Stimulated activated CD8-positive, alpha-beta memory T cell treated with anti-CD3 and anti-CD28 coated beads, Interleukin-2, amount 100 ng/mL, for 48 hours (primary cell): Measurements from ENCODE around the gene ROS1.

ENCODE experiments used
- DNase-seq, 2 donors: peaks; one replicate each; pipeline ENCODE4 v3.0.0-alpha.2; 2020; ENCODE audit warnings: low read depth in 2 of 2

Gene ROS1

DNA sequence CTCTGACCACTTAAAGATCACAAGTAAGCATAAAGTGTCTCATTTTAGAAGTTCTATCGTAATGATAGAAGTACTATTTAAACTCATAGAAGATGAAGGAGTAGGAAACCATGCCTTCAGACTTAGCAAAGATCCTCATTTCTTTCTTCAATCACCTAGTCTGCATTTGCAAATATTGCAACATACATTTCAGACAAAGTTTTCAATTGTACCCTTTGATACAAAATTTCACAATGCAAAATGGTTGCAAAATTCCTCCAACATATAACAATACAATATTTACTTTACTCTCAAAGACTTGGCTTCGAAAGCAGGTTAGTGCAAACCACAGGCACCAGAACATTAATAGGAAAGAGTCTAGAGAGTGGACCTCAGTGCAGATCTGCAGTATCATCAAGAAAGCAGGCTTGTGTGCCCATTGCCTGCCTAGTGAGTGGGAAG is 16.1 kb upstream of the ROS1 start:
- no peak for DNase-seq

DNA sequence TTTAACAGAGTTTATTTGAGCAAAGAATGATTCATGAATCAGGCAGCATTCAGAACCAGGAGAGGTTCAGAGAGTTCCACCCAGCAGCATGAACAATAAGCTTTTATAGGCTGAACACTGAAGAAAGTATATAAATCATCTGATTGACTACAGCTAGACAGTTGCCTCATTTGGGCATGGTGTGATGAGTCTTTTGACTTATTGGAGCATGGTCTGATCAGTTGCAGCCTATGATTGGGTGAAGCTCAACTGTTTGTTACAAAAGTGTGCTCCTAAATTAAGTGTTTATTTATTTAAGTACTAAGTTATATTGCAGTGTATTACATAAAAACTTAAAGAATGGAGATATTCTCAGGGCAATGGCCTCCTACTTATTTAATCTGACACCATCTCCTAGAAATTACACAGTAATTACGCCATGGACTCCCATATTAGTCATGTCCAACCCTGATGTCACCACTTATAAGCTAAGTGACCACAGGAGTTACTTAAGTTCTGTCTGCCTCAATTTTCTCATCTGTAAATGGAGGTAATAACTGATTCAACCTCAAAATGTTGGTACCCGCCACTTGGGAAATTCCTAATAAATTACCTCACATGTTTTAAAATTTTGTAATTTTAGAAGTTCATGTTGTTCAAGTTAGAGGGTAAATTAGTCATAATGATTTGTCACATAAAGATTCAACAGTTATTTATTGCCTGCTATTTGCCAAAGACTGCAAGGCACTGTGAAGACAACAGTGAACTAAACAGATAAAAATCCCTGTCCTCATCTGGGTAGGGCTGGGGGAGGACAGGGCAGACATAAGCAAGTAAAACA is 15.2 kb upstream of the ROS1 start:
- DNase-seq = no peak

DNA sequence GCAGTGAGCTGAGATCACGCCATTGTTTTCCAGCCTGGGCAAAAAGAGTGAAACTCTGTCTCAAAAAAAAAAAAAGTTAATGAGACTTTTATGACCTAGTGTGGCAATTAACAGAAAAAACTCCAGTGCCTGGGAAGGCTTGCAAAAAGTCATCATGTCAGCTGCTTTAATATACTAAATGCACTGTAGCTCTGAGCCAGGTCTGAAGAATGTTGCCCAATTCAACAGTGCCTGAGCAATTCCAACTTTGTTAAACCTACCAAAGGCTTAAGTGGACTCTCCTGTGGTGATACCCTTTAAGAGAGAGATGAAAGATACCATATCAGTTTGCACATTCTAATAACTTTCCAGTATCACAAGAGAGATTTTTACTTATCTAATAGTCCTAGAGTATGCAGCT is 6.5 kb upstream of the ROS1 start:
- DNase-seq = no peak

DNA sequence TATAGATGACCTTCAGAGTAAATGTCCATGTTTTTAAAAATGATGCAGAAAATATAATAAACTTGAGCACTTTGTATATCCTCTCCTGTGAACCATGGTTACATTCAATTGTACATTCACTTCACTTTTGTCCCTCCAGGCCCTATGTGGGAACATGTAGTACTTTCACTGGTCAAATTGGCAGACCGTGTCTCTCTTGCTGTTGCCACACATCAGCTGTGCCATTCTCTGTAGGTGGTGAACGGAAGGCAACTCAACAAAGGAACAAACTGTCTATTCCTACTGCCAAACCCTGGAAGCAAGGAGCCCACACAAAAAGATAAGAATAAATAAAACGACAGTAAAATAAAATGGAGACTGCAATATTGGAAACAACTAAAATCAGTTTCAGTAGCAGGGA is 2.0 kb downstream of the ROS1 start:
- no peak for DNase-seq

DNA sequence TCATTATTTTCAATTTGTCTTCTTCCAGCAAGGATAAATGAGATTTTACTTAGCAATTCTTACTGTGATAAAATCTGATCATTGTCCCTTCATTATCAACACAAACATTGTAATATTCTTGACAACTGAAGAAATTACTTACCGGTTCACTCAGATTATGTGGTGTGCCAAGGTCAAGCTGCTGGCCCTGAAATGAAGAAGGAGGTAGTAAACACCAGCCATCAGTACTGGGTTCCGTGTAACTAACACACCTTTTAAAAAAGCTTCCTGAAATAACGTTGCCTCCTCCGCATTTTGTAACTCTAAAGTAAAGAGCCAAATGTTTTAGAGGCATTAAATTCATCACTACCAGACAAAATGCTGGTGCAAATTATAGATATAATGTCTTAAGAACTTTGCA is 7.4 kb downstream of the ROS1 start:
- DNase-seq = no peak

DNA sequence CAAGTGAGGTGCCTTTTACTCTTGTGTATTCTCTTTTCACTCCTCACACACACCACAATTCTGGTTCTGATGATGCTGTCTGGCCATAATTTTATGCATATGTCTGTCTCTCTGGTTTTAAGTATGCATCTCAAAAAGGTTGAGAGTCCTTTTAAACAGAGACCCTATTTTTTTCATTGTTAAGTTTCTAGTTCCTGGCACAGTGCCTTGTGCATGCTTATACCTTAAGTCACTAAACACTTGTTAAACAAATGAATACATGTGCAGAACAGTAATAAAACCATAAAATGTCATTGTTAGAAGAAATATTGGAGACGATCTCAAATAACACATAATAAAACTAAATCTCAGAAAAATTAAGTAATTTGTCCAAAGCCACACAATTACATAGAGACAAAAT is 7.9 kb downstream of the ROS1 start:
- no peak for DNase-seq

DNA sequence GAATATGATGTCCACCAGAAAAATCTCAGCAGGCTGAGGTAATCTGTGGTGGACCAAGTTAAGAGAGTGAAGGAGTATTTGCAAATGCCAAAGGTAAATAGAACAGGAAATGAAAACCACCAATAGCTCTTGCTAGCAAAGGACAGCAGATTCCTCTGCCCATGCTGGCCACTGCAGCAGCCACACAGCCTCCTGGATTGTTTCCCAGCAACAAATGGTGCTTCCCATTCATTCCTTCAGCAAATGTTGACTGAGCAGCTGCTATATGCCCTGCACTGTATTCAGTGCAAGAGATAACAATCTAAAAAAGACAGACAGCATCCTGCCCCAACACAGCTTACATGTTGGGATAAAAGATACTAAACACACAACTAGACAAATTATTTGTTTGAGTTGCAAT is 11.0 kb downstream of the ROS1 start:
- DNase-seq = no peak

DNA sequence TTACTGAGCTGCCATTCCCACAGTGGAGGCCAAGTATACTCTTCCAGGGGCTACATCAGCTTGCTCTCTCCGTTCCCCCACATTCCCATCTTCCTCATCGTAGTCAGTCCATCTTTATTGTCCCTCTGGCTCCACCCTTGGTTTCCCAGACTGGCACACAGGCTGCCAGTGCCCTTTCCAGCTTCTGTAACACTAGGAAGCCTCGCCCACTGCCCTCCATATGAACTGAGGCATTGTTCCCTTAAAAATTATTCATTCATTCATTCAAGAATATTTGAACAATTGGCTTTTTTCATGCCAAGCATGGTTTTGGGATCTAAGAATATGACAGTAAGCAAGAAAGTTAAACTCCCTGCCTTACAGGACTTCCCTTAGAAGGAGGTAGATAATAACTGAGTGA is 14.3 kb downstream of the ROS1 start:
- DNase-seq = no peak

DNA sequence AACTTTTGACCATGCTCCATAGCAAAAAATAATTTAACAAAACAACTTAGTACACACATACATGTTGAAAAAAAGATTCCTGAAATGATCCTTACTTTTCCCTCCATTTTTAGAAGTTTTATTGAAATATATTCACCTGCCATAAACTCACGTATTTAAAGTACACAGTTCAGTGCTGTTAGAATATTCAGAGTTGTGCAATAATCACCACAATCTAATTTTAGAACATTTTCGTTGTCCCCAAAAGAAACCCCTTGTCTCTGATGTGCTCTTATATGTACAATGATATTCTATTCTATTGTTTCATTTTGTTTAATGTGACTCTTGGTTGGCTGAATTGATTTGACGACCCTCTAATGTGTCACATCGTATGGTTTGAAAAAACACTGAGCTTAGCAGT is 15.9 kb downstream of the ROS1 start:
- no peak for DNase-seq

DNA sequence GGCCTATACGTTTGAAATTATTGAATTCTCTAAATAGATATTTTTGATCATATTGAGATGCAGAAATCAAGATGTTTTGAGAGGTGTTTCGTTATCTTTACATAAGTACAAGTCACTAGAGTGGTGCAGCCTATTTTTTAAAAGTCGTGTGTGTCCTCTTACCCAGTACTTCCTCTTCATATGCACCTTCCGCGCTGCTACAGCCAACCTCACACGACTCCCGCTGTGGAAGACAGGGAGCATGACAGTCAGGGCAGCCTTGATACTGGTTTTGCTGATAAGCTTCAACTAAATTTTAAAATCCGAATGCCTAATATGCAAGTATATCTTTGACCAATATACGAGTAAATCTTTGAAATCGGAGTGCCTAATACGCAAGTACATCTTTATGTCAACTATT is 16.3 kb downstream of the ROS1 start:
- DNase-seq = no peak

DNA sequence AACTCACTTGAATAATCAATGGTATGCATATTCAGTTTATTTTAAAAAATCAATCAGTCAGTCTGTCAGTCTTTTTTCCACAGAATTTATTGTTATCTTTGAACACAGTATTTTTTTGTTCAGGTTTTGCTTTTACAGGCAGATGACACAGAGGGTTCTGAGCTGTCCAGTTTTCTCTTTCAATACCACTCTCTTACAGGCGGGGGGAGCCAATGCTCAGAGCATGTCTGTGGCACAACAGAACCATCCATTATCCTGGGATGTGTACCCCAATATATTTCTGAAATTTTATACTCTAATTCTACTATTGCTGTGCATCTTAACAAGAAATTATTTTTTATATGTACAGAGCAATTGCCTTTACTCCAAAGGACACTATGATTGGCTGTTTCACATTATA is 21.2 kb downstream of the ROS1 start:
- DNase-seq = no peak

DNA sequence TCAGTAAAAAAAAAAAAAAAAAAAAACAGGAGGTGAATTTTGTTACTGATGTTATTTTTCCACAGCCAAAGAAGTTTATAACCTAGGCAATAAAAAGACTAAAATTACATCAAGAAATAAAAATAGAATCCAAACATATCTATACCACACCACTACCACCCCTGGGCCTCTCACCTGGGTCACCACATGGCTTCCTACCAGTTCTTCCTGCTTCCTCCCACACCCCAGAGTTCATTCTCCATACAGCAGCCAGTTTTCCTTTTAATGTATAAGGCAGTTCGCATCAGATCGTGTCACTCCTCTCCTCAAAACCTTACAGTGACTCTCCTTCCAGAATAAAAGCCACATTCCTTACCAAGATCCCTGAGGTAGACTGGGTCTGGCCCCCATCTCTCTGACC is 23.9 kb downstream of the ROS1 start:
- no peak for DNase-seq

DNA sequence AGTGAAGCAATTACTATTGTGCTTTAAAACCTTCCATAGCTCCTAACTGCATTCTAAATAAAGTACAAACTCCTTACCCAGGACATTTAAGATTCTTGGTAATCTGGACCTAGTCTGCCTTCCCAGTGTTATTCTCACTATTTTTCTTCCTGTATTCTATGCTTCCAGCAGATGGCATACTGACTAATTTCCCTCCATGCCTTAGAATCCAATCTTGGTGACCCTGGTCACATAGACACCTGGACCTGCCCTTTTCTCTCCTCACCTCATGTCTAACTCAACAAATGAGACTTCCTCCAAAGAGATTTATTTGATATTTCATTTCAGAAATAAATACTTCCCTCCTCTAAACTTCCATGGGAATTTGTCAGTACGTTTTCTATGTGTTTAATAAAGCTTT is 25.8 kb downstream of the ROS1 start:
- no peak for DNase-seq

DNA sequence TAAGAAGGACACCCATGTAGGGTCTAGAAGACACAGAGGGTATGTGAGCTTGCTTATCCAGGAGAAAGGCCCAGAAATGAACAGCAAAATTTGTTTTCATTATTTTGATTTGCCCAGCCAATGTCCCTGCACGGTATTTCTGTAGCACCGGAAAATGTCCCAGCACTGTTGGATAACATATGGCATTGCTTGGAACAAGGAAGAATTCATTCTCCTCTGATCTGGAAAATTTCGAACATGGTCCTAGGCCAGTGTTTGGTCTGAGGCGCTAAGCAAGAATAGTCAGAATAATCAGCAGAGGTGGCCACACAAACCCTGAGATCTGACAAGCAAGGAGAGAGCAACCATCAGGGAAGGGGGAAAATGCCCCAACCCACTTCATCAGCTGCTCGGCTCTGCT is 26.6 kb downstream of the ROS1 start:
- DNase-seq = no peak

DNA sequence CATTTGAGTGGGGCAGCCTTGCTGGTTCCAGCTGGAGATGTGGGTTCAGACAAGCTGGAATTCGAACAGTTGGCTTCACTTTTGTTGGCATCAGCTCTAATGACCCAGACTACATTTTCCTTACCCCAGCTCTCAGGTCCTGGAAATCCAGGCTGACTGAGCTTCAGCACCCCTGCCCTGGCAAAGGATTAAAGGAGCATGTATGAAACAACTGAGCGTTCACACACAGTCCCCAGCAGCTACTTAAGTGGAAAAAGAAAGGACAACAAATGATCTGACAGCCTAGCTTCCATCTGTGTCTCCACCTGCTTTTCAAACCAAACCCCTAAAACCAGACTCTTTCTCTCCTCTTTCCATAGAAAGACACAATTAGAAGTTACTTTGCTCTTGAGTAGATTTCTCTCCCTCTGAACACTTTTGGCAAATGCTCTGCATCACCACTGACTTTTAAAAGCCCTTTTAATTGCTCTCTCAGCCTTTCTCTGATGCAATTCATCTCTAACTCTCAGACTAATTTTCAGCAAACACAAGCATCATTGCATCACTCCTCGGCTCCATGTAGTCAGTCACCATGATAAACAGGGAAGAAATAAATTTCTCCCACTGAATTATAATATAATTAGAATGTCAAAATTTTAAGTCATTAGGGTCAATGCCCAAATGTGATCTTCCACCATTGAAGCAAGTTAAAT is 28.1 kb downstream of the ROS1 start:
- DNase-seq = no peak

DNA sequence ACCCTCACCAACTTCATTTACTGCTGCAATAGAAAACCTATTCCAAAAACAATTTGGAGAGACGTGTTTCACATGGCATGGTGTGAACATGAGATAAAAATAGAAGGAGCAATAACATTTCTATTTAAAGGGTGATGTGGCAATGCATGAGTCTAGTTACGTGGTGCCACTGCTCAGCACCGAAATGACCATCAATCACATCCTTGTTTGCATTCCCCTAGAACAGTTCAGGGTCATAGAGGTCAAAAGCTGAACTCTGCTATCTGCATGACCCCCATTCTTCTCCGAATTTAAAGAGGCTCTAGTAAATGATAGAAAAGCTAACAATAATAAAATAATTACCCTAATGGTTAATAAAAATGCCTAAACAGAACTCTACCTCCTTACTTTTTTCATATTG is 29.5 kb downstream of the ROS1 start:
- DNase-seq = no peak

DNA sequence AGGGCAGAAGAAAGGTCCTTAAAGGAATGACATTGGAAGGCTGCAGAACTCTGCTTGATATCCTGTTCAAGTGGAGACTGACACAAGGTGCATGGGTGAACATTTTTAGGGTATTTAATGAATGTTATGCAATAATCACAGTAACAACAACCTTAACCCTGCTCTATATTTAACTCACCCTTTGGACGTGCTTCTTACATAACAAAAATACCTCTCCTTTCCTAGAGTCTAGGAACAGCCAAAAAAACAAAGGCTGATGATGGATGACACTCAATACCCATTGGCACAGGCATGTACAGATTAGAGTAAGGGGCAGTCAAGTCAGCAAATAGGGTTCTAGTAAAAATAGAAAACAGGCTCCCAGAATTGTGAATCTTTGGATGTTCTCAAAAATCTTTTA is 30.6 kb downstream of the ROS1 start:
- no peak for DNase-seq

DNA sequence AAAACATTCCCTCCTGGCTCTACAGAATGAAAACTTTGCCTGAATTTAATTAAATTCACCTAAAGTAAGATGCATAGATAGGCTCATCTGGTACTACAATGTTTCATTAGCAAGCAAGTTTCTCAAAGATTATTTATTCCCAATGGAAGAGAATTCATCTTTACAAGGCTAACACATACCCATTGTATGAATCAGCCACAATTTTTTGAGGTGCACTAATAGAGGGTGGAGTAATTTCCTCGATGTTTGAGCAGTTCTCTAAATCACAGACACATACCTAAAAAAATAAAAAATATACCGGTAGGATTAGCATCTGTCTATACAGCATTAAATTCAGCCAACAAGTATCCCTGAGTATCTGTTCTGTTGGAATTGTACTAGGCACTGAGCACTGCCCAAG is 32.7 kb downstream of the ROS1 start:
- no peak for DNase-seq

DNA sequence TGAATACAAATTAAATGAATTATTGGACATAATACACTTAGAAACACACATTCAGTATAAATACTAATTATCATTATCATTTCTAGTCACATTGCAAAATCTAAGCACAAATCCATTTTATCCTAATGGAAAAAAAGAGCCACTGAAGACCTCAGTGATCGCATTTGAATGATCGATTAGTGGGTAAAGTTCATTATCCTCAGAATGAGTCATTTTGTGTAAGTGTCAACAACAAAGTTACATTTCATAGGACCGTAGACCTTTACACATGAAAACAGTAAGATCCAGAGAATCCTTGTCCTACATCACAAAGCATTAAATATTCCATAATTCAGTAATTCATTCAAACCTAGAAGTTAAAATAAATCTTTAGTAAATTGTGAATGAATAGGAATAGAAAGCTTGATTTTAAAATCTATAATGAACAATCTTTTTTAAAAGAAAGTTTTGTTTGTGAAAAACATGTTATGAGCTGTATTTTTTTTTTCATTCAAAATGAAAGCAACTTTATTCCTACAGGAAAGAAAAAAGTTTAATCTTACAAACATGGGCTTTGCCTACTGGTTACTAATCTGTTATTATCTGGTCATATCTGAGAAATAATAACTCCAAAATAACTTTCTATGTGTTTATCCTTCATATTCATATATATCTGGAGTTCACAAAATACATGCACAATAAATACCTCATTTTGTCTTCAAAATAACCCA is 33.7 kb downstream of the ROS1 start:
- DNase-seq = no peak

DNA sequence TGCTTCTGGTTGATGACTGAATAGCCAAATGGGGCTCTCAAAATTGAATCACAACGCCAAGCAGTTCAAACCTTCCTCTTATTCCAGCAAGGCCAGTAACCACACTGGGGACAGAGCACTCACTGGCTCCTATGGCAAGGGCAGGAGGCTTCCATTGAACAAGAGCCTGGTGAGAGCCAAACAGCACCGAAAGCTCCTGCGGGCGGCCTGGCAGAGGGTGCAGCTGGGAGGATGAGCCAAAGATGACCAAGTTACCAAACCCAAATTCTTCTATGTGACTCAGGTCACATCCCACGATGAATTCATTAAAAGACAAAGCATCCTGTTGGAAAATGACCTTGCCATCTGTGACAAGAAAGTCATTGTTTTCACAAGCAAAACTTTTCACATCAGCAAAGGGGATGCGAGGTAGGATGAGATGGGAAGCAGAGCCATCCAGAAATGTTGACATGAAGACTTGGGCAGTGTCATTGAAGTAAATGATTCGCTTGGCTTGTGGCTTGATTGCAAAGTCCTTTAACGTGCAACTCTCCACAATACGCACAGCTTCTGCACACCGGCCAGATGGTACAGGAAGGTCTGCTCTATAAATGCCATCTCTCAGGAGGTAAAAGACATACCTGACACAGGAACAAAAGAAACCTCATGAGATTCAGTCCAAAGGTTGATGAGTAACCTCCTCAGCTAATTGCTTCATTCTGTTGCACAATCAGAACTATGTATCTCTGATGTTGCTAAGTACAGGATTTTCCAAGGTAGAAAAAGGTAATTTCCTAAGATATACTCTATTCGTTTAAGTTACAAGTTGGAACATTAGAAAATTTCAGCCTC is 36.3 kb downstream of the ROS1 start:
- no peak for DNase-seq

DNA sequence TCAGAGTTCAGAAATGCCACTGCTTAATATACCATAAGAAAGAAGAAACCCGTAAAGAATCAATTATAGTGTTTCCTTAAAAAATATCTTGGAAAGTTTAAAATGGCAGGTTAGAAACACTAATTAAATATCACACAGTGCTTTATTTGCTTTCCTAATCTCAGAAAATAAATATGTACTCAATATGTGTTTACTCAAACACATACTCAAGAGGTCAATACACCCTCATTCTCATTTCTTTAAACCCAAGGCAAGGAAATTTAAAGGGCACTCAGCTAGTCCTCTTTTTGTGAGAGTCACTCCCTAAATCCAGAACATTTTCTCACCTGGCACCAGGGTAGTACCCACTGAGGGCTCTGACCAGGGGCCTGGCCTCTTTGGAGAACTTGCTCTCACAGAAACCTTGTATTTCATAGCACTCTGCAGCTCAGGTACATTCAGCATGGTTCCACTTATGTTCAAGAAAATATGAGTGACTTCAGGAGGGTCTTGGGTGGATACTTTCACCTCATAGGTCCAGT is 38.2 kb downstream of the ROS1 start:
- no peak for DNase-seq

DNA sequence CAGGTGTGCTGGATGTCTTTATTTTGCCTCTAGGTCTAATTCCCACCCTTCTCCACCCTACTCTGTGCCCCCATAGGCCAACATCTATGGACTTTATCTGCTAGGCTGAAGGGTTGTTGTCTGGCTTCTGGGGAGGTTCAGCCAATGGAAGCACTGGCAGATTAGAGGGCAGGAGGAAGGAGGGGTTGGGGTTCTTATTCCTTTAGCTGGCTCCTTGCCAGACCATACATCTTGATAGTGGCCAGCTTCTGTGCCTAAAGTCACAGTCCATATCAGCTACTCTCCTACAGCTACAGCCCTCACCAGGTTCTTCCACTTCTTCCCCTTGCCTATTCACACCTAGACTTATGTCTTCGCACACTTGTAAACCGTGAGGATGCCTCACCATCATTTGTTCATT is 41.1 kb downstream of the ROS1 start:
- DNase-seq = no peak
